ENCODE results near the gene CLCN4. TPM values are rescaled to one million over a fixed set of nuclear protein-coding genes. Genes with fewer than 3 reads are reported as not detected.

Gene CLCN4
- total RNA-seq, 1 experiment from 2014 or later = 6.9 TPM

DNA sequence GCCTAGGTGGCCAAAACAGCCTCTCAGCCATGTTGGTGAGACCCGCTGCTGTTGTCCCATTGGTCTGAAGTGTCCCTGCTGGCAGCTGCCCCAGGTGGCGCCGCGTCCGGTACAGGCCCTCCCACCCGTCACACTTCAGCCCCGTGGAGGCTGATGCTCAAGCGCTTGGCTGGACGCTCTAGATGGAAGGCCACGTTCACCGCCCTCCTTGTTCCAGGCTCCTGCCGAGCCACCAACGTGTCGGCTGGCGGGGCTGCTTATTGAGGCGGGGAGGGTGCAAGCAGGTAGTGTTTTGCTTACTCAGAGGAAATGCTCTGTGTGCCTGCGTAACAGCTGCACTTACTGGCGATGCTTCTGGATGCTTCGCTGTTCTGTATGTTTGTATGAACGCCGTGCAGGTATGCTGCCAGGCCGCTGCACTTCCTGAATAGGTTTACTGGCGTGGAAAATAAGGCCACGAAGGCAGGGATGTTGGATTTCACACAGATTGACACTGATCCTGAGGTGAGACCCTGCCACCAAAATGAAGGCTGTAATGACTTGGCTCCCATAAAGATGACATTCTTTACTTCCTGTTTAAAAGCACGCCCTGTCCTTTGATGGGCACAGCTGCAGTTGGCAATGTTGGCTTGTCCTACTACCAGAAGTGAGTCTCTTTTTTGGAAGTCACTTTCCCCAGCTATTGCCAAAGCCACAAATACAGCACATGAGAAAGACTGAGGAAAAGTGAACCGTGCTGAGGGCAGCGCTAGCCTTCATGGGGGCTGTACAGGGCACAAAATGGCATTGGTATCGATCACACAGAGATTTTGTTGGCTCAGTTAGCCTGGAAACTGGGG is 21.0 kb upstream of the CLCN4 start:
- no CpG with 5 or more reads among the region's 28 CpGs for WGBS (ENCODE audit: extremely low coverage, insufficient read length, low lambda C conversion rate)
- Histone ChIP-seq H4K5ac (ENCODE audit: insufficient read length, low read depth, low read length) (no peak overlapping the region), H3K9ac (ENCODE audit: extremely low read depth, insufficient read length, low read length) (no peak overlapping the region), H3K23ac (ENCODE audit: insufficient read length, low read depth, low read length) (no peak overlapping the region), H3K18ac (ENCODE audit: insufficient read length, low read depth, low read length) (no peak overlapping the region), H3K4ac (ENCODE audit: low read depth, low read length) (no peak overlapping the region), H2BK120ac (ENCODE audit: low read depth, low read length, poor library complexity, severe bottlenecking) (no peak overlapping the region), H3K14ac (ENCODE audit: insufficient read depth, low read length) (no peak overlapping the region), H3K9me3 (ENCODE audit: control insufficient read depth, low read depth, low read length) (no peaks in the 10 kb centered on the region), H2AFZ (ENCODE audit: low read length) (no peak overlapping the region), H2BK12ac (ENCODE audit: insufficient read length, low read depth, low read length) (no peak overlapping the region), H4K91ac (ENCODE audit: insufficient read length, low read depth, low read length) (no peak overlapping the region), H2BK5ac (ENCODE audit: insufficient read length, low read length) (no peak overlapping the region), H3K79me2 (ENCODE audit: insufficient read depth, low read length) (no peaks in the 10 kb centered on the region), H3K4me2 (ENCODE audit: insufficient read depth, insufficient read length, low read length) (no peak overlapping the region), H3K4me1 (ENCODE audit: insufficient read depth, low read length) (peaks cover 2% of the 10 kb centered on the region; the same call in 1 of the 2 replicates), H2BK20ac (ENCODE audit: low read depth, low read length, poor library complexity, severe bottlenecking) (no peak overlapping the region), H3K27ac (ENCODE audit: insufficient read length, low read depth, low read length) (no peak overlapping the region), H4K20me1 (ENCODE audit: control insufficient read depth, insufficient read depth, insufficient read length) (no peaks in the 10 kb centered on the region), H3T11ph (ENCODE audit: low read length) (no peak overlapping the region), H3K56ac (ENCODE audit: insufficient read length, low read depth, low read length) (no peak overlapping the region), H2BK15ac (ENCODE audit: low read depth, low read length) (no peak overlapping the region), H4K8ac (replicated peaks; ENCODE audit: insufficient read length, low read depth, low read length) (no peak overlapping the region), H3K27me3 (ENCODE audit: insufficient read depth, low read length) (no peaks in the 10 kb centered on the region), H2AK5ac (ENCODE audit: insufficient read length, low read length) (no peak overlapping the region), H3K79me1 (ENCODE audit: insufficient read depth, low read depth, low read length, poor library complexity, severe bottlenecking) (no peaks in the 10 kb centered on the region), H3K23me2 (ENCODE audit: insufficient read length, low read depth, low read length, poor library complexity, severe bottlenecking) (no peaks in the 10 kb centered on the region)
- Mint-ChIP-seq H3K36me3 (ENCODE audit: insufficient read depth in 1 of 3, low read depth in 3 of 3) (peaks cover 47 to 71% (median 62%) of the 10 kb centered on the region in 3 experiments), H3K4me3 (no peak overlapping the region), H3K27me3 (ENCODE audit: low read depth) (no peaks in the 10 kb centered on the region), H3K27ac (no peak overlapping the region), H3K9me3 (peaks cover 58 to 67% of the 10 kb centered on the region in 2 experiments), H3K4me1 (peaks cover 14 to 18% of the 10 kb centered on the region in 2 experiments)
- DNase-seq = no peak
- TF ChIP-seq CTCF (conservative IDR thresholded peaks at IDR 0.05) = no peak
